Activated T-helper 2 cell treated with anti-CD3 and anti-CD28 coated beads, Interferon-gamma antibody, Interleukin-2, Interleukin-4, amounts not matched to agents 10 μg/mL and 5 μg/mL and 100 μg/mL, durations not matched to agents 14 hours and 24 hours and 36 hours (primary cell): ENCODE results near the gene PCDHB15. TPM values are rescaled to one million over a fixed set of nuclear protein-coding genes. Genes with fewer than 3 reads are reported as not detected.

Experiments used
- DNase-seq: peaks from one replicate; pipeline ENCODE4 v3.0.0; 2021; ENCODE audit warnings: low spot score
- H3K27ac Mint-ChIP-seq: one replicate; pipeline ENCODE4 v1.8.0; 2021; ENCODE audit warnings: mixed read lengths
- H3K27me3 Mint-ChIP-seq: one replicate; pipeline ENCODE4 v1.8.0; 2021; ENCODE audit warnings: low read depth, mixed read lengths
- H3K36me3 Mint-ChIP-seq: one replicate; pipeline ENCODE4 v1.8.0; 2021; ENCODE audit warnings: low read depth, mixed read lengths
- H3K4me1 Mint-ChIP-seq: one replicate; pipeline ENCODE4 v1.8.0; 2021; ENCODE audit warnings: low read depth, mixed read lengths
- H3K4me3 Mint-ChIP-seq: one replicate; pipeline ENCODE4 v1.8.0; 2021; ENCODE audit warnings: low read depth, mild to moderate bottlenecking, moderate library complexity, mixed read lengths
- H3K9me3 Mint-ChIP-seq: one replicate; pipeline ENCODE4 v1.8.0; 2021; ENCODE audit warnings: mixed read lengths
- intact Hi-C: fragments of 100-400 bp; cut with micrococcal nuclease; formaldehyde crosslinking; loops from one replicate; pipeline ENCODE4 v1.15.1; 2023
- total RNA-seq: library from RNA; stranded (reverse); gene quantifications from 2 replicates; pipeline ENCODE4 v1.2.3, GENCODE V29; 2022

The PCDHB15 gene
- total RNA-seq, 1 donor from 2014 or later, result not detected

DNA sequence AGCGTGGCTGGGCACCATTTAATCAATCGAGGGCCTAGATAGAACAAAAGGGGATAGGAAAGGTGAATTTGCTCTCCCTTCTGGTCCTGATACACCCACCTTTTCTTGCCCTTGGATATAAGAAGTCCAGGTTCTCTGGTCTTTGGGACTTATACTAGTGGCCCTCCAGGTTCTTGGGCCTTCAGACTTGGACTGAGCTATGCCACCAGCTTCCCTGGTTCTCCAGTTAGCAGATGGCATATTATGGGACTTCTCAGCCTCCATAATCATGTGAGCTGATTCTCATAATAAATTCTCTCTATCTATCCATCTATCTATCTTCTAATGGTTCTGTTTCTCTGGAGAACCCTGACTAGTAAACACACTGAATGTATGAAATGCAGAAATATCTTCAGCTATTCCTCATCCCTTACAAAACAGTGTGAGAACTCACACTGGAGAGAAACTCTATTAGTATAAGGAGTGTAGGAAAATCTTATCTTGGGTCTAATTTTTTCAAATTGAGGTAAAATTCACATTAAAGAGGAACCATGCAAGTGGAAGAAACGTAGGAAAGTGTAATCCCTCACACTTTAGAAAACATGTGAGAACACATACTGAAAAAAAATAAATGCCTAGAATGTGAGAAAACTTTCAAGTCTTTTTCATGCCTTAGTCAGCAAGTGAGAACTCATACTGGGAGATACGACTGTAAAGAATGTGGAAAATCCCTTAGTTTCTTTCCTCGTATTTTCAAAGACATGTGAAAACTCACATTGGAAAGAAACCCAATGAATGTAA lies 15.5 kb downstream of the PCDHB15 start:
- intact Hi-C loops, result no loop called here
- no peaks in the 10 kb centered on the region for H3K27me3 Mint-ChIP-seq
- H3K4me1 Mint-ChIP-seq, result no peaks in the 10 kb centered on the region
- peaks cover 71% of the 10 kb centered on the region for H3K9me3 Mint-ChIP-seq
- DNase-seq, result no peak
- no peak overlapping the region for H3K27ac Mint-ChIP-seq
- no peak overlapping the region for H3K4me3 Mint-ChIP-seq
- no peaks in the 10 kb centered on the region for H3K36me3 Mint-ChIP-seq

DNA sequence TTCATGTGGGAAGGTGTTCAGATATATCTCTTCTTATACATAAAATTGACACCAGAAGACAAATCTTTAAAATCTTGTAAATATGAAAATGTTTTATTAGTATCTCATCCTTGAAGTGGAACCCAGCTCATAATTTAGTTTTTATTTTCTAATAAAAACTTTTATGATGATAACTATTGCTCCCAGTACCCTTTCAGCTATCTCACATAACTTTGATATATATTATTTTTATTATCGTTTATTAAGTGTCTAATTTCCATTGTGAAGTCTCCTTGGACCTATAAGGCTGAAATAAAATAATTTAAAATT lies 16.0 kb downstream of the PCDHB15 start:
- no peaks in the 10 kb centered on the region for H3K27me3 Mint-ChIP-seq
- no peaks in the 10 kb centered on the region for H3K4me1 Mint-ChIP-seq
- H3K27ac Mint-ChIP-seq, result no peak overlapping the region
- no peaks in the 10 kb centered on the region for H3K36me3 Mint-ChIP-seq
- intact Hi-C loops, result no loop called here
- H3K9me3 Mint-ChIP-seq, result peaks cover 72% of the 10 kb centered on the region
- no peak for DNase-seq
- H3K4me3 Mint-ChIP-seq, result no peak overlapping the region

DNA sequence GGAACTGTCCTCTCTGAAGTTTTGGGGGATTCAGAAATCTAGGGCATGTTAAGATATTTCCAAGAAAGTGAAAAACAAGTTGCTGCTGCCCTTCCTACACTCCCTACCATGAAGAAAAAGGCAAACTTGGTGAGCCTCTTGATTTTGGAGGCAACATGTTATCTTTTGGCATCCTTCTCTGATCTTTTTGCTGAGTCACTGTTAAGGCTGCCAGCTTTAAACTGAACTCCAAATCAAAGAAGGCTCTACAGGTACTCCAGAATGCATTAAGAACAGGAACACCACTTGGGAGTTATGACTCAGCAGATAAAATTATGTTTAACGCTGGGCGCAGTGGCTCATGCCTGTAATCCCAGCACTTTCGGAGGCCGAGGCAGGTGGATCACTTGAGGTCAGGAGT lies 24.0 kb downstream of the PCDHB15 start:
- Mint-ChIP-seq H3K9me3 (peaks cover 74% of the 10 kb centered on the region), H3K36me3 (peaks cover 2% of the 10 kb centered on the region), H3K4me1 (no peaks in the 10 kb centered on the region), H3K27me3 (no peaks in the 10 kb centered on the region), H3K4me3 (no peak overlapping the region), H3K27ac (no peak overlapping the region)
- intact Hi-C loops, result no loop called here
- DNase-seq, result no peak

DNA sequence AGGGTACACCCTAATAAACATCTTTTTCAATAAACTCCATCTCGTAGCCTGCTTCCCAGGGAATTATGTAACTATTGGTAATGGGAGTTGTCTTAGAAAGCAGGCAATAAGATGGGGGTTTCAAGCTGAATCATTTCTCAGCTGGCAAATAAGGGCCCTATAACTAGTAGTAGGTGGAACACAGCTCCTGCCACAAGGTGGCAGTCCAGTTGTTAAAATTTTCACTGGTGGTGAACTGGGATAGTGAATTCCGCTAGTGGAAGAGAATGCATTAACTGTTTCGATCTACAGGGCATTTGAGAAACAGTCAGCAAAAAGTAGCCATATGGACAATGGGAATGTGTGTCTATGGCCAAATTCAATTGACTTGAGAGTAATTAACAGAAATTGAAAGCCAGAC lies 27.7 kb downstream of the PCDHB15 start:
- Mint-ChIP-seq H3K9me3 (peaks cover 70% of the 10 kb centered on the region), H3K4me3 (no peak overlapping the region), H3K27me3 (no peaks in the 10 kb centered on the region), H3K27ac (no peak overlapping the region), H3K36me3 (no peaks in the 10 kb centered on the region), H3K4me1 (no peaks in the 10 kb centered on the region)
- no peak for DNase-seq
- intact Hi-C loops, result no loop called here

DNA sequence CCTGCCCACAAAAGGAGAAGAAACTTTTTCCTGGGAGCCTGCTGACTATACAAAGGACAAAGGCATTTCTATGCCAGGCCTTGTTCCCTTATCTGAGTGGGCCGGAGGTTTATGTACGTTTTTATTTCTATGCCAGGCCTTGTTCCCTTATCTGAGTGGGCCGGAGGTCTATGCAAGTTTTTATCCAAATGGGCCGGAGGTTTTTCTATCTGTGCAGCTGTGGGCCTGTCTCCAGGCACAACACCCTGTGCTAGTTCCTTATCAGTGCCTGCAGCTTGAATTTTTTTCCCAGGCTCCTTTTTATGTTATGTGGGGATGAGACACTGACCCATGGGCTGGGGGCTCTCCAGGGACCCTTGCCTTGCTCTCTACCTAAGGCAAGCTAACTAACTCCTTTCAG lies 53.2 kb downstream of the PCDHB15 start:
- H3K27me3 Mint-ChIP-seq, result no peaks in the 10 kb centered on the region
- no peak overlapping the region for H3K4me3 Mint-ChIP-seq
- peaks cover 68% of the 10 kb centered on the region for H3K9me3 Mint-ChIP-seq
- DNase-seq, result no peak
- intact Hi-C loops, result no loop called here
- H3K4me1 Mint-ChIP-seq, result no peaks in the 10 kb centered on the region
- H3K27ac Mint-ChIP-seq, result no peak overlapping the region
- peaks cover 4% of the 10 kb centered on the region for H3K36me3 Mint-ChIP-seq

Other genes starting within 250 kb of the PCDHB15 start
- gene PCDHB1, start 194.0 kb upstream of the PCDHB15 start, total RNA-seq, result not detected in 2 replicates
- gene PCDHB2, start 150.8 kb upstream of the PCDHB15 start, total RNA-seq, result 0.11 and 0.25 TPM in 2 replicates
- gene PCDHB3, start 144.9 kb upstream of the PCDHB15 start, total RNA-seq, result not detected in 2 replicates
- not detected in 2 replicates for gene PCDHB4, start 123.6 kb upstream of the PCDHB15 start, total RNA-seq
- gene PCDHB5, start 110.2 kb upstream of the PCDHB15 start, total RNA-seq, result not detected in 2 replicates
- not detected in 2 replicates for gene PCDHB6, start 95.3 kb upstream of the PCDHB15 start, total RNA-seq
- gene PCDHB7, start 72.8 kb upstream of the PCDHB15 start, total RNA-seq, result 0.07 TPM in 1 of 2 replicates, not detected in the other
- gene PCDHB8, start 67.6 kb upstream of the PCDHB15 start, total RNA-seq, result not detected in 2 replicates
- gene PCDHB16, start 63.0 kb upstream of the PCDHB15 start, total RNA-seq, result not detected in 2 replicates
- gene PCDHB9, start 58.2 kb upstream of the PCDHB15 start, total RNA-seq, result not detected in 2 replicates
- gene PCDHB10, start 53.0 kb upstream of the PCDHB15 start, total RNA-seq, result not detected in 2 replicates
- not detected in 2 replicates for gene PCDHB11, start 45.8 kb upstream of the PCDHB15 start, total RNA-seq
- not detected in 2 replicates for gene PCDHB12, start 36.7 kb upstream of the PCDHB15 start, total RNA-seq
- gene PCDHB13, start 31.5 kb upstream of the PCDHB15 start, total RNA-seq, result 0.02 TPM in 1 of 2 replicates, not detected in the other
- gene PCDHB14, start 22.1 kb upstream of the PCDHB15 start, total RNA-seq, result not detected in 2 replicates
- gene SLC25A2, start 58.7 kb downstream of the PCDHB15 start, total RNA-seq, result 0.16 TPM in 1 of 2 replicates, not detected in the other
- gene TAF7, start 75.4 kb downstream of the PCDHB15 start, total RNA-seq, result 67.1 and 70.5 TPM in 2 replicates
- 0.09 and 0.14 TPM in 2 replicates for gene PCDHGA1, start 85.1 kb downstream of the PCDHB15 start, total RNA-seq
- gene PCDHGA2, start 93.4 kb downstream of the PCDHB15 start, total RNA-seq, result 0.09 and 0.11 TPM in 2 replicates
- 0.11 and 0.16 TPM in 2 replicates for gene PCDHGA3, start 98.4 kb downstream of the PCDHB15 start, total RNA-seq
- gene PCDHGB1, start 104.7 kb downstream of the PCDHB15 start, total RNA-seq, result 0.16 and 0.48 TPM in 2 replicates
- gene PCDHGA4, start 109.6 kb downstream of the PCDHB15 start, total RNA-seq, result 0.44 and 0.57 TPM in 2 replicates
- 0.85 and 0.91 TPM in 2 replicates for gene PCDHGB2, start 114.6 kb downstream of the PCDHB15 start, total RNA-seq
- gene PCDHGA5, start 118.8 kb downstream of the PCDHB15 start, total RNA-seq, result 0.43 and 0.51 TPM in 2 replicates
- 0.46 and 0.85 TPM in 2 replicates for gene PCDHGB3, start 124.8 kb downstream of the PCDHB15 start, total RNA-seq
- 0.48 and 0.55 TPM in 2 replicates for gene PCDHGA6, start 128.5 kb downstream of the PCDHB15 start, total RNA-seq
- 0.16 and 0.30 TPM in 2 replicates for gene PCDHGA7, start 137.3 kb downstream of the PCDHB15 start, total RNA-seq
- 0.28 and 0.34 TPM in 2 replicates for gene PCDHGB4, start 142.3 kb downstream of the PCDHB15 start, total RNA-seq
- 0.07 and 0.23 TPM in 2 replicates for gene PCDHGA8, start 147.2 kb downstream of the PCDHB15 start, total RNA-seq
- 0.62 and 0.92 TPM in 2 replicates for gene PCDHGB5, start 152.6 kb downstream of the PCDHB15 start, total RNA-seq
- 0.23 and 0.32 TPM in 2 replicates for gene PCDHGA9, start 157.4 kb downstream of the PCDHB15 start, total RNA-seq
- gene PCDHGB6, start 162.6 kb downstream of the PCDHB15 start, total RNA-seq, result 0.21 and 0.34 TPM in 2 replicates
- gene PCDHGA10, start 167.6 kb downstream of the PCDHB15 start, total RNA-seq, result 0.21 and 0.34 TPM in 2 replicates
- 0.18 and 0.23 TPM in 2 replicates for gene PCDHGB7, start 172.3 kb downstream of the PCDHB15 start, total RNA-seq
- gene PCDHGA11, start 175.7 kb downstream of the PCDHB15 start, total RNA-seq, result 0.21 and 0.39 TPM in 2 replicates
- 0.11 and 0.16 TPM in 2 replicates for gene PCDHGA12, start 185.1 kb downstream of the PCDHB15 start, total RNA-seq
- gene PCDHGC3, start 230.6 kb downstream of the PCDHB15 start, total RNA-seq, result 0.21 and 0.23 TPM in 2 replicates
- not detected in 2 replicates for gene PCDHGC4, start 239.6 kb downstream of the PCDHB15 start, total RNA-seq
- not detected in 2 replicates for gene PCDHGC5, start 243.7 kb downstream of the PCDHB15 start, total RNA-seq